ENCODE results near the gene FHL2.
"Not testable (repeated sequence)": the region's sequence is repeated elsewhere in the genome, so short reads cannot be mapped to it uniquely, and the experiment has no call there.

FHL2 gene

GRCh38 chr2:105336786-105337121, 62.1 kb downstream of the FHL2 start:
- no peak for DNase-seq

GRCh38 chr2:105335469-105335868, 63.4 kb downstream of the FHL2 start:
- no peak for DNase-seq

DNA sequence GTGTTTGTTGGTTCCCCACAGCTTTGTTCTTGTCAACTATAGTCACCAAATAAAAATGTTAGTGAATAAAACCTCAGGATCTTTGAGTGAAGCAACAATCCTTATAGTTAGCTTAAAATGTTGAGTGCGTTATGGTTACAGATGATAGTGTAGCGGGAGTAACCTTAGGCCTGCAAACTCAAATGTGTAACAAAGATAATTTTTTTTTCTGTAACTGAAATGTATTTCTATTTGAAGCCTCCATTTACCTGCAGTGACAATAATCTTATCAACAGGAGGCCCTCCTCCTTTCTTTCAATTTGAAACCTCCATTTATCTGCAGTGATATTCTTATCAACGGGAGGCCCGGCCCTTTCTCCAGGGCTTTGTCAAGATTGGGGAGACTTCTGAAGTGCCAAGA, 64.6 kb downstream of the FHL2 start:
- no peak for DNase-seq

- DNase-seq, result no peak
Observed at GRCh38 chr2:105330681-105331375, 68.0 kb downstream of the FHL2 start.

GRCh38 chr2:105329561-105330495, 69.0 kb downstream of the FHL2 start, which contains the start of gene TGFBRAP1:
Gene TGFBRAP1, minus strand, starts transcription at chr2:105329735. Its CDS starts 21,434 bp downstream, at chr2:105308301.
- peak; percentile 23 for DNase-seq

DNA sequence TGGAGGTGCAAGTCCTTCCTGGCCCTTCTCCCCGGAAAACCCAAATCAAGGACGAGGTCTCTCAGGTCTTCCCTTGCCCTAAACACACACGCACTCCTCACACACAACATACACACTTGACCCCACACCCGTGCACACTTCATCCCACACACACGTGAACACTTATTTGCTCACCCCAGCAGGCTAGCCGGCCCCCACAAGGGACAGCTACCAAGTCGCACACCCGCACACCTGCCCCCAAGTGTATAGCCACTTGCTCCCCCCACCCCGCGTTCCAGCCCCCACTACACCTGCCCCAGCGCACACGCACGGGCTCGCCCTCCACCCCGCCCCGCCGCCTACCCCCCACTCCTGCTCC, 69.7 kb downstream of the FHL2 start:
- no peak for DNase-seq

DNA sequence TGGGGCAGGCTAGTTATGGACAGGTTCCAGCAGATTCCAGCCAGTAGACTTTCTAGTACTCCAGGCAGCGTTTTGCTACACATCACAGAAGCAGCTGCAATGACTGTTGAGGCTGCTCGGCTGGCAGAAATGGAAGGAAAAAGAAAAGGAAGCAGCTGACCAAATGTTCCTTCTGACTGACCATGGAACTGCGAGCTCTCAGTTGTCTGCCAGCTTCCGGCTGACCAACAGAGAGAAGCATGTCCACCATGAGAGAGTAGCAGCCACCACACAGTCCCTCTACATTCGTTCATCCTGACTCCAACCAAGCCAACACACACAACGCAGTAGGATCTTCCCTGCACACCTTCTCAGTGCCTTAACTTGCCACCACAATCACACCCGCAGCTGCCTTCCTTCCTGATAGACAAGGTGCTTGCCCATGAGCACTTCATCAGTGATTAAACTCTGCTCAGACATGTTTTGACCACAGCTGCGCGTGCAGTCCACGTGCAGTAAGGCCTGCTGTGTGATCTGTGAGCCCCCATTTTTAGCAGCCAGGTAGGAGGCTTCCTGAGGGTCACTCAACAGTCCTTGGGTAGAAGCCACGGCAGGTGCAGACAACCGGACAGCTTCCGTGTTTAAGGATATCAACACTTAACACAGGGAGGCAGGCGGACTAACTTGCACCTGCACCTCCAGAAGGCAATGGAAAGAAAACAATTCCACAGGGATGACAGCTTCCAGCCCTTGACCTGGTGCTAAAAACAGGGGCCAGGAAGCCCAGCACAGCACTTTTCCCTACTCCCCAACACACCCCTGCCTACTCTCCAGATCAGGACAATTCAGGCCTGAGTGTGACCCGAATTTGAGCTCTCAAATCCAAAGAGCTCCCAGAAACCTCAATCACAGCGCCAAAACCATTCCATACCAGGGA, 70.3 kb downstream of the FHL2 start:
- DNase-seq, result no peak

DNA sequence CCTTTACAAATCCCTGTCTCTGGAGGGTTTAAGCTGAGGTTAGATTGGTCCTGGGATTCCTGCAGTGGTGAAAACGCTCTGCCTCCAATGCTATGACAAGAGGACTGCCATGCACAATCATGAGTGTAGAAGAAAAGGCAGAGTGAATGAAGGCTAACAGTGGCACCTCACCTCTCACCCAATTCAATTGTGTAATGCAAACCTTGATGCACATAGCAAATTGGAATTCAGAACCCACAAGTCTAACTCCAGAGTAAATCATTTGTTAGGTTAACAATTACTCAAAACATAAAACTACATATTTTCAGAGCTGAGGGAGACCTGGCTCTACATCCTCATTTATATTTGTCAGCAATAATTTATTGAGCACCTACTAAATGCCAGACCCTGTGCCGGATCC, 71.2 kb downstream of the FHL2 start:
- no peak for DNase-seq

DNA sequence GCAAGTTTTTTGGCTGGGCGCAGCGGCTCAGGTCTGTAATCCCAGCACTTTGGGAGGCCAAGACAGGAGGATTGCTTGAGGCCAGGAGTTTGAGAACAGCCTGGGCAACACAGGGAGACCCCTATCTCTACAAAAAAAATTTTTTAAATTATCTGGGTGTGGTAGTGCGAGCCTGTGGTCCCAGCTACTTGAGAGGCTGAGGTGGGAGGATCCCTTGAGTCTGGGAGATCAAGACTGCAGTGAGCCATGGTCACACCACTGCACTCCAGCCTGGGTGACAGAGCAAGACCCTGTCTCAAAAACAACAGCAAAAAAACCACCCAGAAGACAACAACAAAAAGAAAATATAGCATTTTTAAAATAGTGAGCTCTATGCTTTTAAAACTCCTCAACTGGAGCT, 71.6 kb downstream of the FHL2 start:
- DNase-seq, result not testable (repeated sequence)

GRCh38 chr2:105325389-105325963, 73.4 kb downstream of the FHL2 start:
- DNase-seq, result no peak

DNA sequence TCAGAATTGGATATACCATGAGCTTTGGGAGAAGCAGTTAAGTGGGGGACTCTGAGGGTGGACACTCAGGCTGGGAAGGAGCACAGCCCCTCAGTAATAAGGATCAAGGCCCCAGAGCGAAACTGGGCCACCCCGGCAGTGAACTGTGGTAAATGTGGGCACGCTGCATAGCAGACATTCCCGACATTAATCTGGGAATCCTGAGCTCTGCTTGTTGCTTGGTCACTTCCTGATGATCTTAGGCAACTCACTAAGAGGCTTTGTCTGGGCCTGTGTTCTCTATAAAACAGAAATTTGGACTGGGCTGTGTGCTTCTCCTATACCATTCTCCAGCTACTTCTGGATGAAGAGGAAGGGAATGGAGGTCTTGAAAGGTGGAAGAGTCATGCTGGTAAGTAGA, 74.1 kb downstream of the FHL2 start:
- no peak for DNase-seq

DNA sequence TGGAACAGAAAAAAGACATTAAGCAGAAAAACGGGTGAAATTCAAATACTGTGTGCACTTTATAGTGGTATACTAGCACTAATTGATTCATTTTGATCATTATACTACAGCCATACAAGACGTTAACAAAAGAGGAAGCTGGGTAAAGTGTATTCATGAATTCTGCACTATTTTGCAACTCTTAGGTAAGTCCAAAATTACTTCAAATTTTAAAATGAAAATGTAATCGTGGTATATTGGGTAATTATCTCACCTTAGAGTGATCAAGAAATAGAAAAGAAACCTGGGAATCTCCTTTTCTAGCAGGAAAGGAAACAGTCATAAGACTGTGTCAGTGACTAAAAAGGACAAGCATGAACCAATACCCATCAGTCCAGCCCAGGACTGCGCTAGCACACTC, 74.8 kb downstream of the FHL2 start:
- no peak for DNase-seq

DNA sequence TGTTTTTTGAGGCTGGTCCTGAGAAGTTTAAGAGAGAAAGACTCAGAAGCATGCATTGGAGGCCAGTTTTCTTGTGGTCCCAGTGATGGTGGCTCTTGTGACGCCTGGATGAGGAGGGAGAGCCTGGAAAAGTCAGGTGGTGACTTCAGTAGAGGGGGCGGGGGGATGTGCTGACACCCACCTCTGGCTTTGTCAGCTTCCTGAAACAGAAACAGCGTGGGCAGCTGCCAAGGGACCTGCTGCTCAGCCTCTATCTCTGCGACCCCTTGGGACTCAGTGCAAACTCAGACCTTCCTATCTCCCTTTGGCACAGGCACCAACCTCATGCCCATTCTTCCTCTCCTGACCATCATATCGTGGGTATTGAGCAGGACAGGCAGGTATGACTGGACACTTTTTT, 75.7 kb downstream of the FHL2 start:
- DNase-seq, result no peak

- DNase-seq, result no peak
Observed at GRCh38 chr2:105321875-105322646, 76.8 kb downstream of the FHL2 start.

DNA sequence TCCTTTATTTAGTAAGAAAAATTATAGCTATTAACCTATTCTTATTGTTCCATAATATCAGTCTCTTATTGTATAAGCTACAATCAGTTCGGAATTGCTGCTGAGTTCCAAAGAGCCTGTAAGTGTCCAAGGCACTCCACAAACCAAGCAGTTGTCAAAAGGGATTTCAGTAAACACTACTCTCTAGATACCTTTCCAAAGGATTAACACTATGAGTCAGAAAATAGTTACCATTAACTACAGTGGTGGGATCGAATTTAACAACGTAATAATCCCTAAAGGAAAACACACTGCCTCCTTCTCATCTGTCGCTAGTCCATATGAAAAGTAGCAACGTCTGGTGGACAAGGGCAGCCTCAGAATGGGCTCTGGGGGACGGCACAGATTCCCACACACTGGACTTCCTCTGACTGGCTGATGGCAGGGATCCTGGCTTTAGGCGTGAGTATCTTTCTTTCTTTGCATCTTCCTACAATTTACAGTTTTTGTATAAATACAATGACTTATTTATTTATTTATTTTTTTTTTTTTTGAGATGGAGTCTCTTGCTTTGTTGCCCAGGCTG, 78.1 kb downstream of the FHL2 start:
- DNase-seq, result no peak

DNA sequence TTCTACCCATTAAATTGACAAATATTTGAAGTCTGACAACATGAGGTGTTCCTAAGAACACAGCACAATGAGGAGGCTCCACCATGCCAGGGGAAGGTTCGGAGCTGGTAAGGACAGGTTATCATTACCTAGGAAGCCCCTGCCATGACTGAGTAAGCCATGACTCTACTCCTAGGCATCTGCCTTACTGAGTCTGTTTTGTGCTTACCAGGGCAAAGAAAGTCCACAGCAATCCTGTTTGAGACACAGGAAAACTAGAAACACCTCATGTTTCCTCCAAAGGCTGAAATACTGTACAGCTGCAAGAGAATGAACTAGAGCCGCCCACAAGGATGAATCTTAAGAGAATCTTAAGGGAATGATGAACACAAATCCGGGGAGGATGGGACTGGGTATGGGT, 80.9 kb downstream of the FHL2 start:
- no peak for DNase-seq

GRCh38 chr2:105315314-105315713, 83.5 kb downstream of the FHL2 start:
- DNase-seq, result no peak

- DNase-seq, result no peak
Observed at GRCh38 chr2:105313877-105314276, 85.0 kb downstream of the FHL2 start.
